22Rv1 (cell line): ENCODE data around the gene GPD1.
A peak's percentile ranks its signal among the peaks of the same experiment; 100 is the strongest.

Experiments
- H3K27ac ChIP-seq: fragments of 450-650 bp; 2 replicates; pipeline ENCODE4 v1.5.1; 2017
- CTCF ChIP-seq: fragments of 450-650 bp; IDR thresholded peaks from 2 replicates; pipeline ENCODE4 v1.5.1; 2017; ENCODE audit warnings: mild to moderate bottlenecking
- ZFX ChIP-seq: fragments of 450-650 bp; IDR thresholded peaks from 2 replicates; pipeline ENCODE4 v1.6.1; 2017; ENCODE audit warnings: antibody characterized with exemption, borderline replicate concordance

Gene GPD1

GRCh38 chr12:50089730-50090129, 14.1 kb upstream of the GPD1 start:
- TF ChIP-seq CTCF: no peak
- TF ChIP-seq ZFX: no peak
- H3K27ac ChIP-seq: no peak overlapping the region

- no peak overlapping the region for H3K27ac ChIP-seq
- TF ChIP-seq ZFX: no peak
- TF ChIP-seq CTCF: no peak
These were observed 13.4 kb upstream of the GPD1 start for GRCh38 chr12:50090391-50090790.

GRCh38 chr12:50097952-50098351, 5.9 kb upstream of the GPD1 start:
- H3K27ac ChIP-seq: no peak overlapping the region
- TF ChIP-seq ZFX (no peak), CTCF (no peak)

GRCh38 chr12:50099302-50100008, 4.4 kb upstream of the GPD1 start:
- no peak overlapping the region for H3K27ac ChIP-seq
- no peak for TF ChIP-seq CTCF
- TF ChIP-seq ZFX: no peak

- no peak overlapping the region; the same call in 1 of the 2 replicates for H3K27ac ChIP-seq
- no peak for TF ChIP-seq CTCF
- no peak for TF ChIP-seq ZFX
These were observed 3.2 kb upstream of the GPD1 start for GRCh38 chr12:50100561-50100960.

- H3K27ac ChIP-seq: peak overlapping the region; percentile 2; the same call in 1 of the 2 replicates
- TF ChIP-seq CTCF (peak; percentile 50), ZFX (no peak)
These were observed 2.1 kb upstream of the GPD1 start for GRCh38 chr12:50101663-50102062.

GRCh38 chr12:50102131-50102531, 1.7 kb upstream of the GPD1 start:
- H3K27ac ChIP-seq: no peak overlapping the region; the same call in 1 of the 2 replicates
- TF ChIP-seq CTCF (no peak), ZFX (no peak)
